H54 (cell line): ENCODE measurements around the gene ATAD1.
"Not testable (repeated sequence)": the region's sequence is repeated elsewhere in the genome, so short reads cannot be mapped to it uniquely, and the experiment has no call there.

Experiments used
- DNase-seq: peaks from one replicate; pipeline ENCODE4 v3.0.0; 2011; ENCODE audit warnings: low spot score, mixed read lengths; ENCODE audit not compliant: insufficient read length
- FAIRE-seq: peaks from 3 replicates; lab custom pipeline; 2011; peaks lifted over from hg19 to GRCh38; lab: Jason Lieb, UNC
- POLR2A ChIP-seq: IDR thresholded peaks from 2 replicates; pipeline ENCODE4 v1.6.1; 2011; ENCODE audit warnings: low read depth, mild to moderate bottlenecking, low read length

ATAD1 gene

DNA sequence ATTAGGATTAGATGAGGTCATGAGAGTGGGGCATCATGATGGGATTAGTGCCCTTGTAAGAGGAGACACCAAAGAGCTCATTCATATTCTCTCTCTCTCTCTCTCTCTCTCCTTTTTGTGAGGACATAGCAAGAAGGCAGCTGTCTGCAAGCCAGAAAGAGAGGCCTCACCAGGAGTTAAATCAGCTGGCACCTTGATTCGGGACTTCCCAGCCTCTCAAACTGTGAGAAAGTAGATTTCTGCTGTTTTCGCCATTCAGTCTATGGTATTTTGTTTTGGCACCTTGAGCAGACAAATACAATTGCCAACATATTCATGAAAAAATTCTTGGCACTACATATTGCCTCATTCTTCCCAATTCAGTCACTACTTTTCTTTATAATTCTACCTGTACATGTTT is 20.6 kb upstream of the ATAD1 start:
- TF ChIP-seq POLR2A: no peak
- DNase-seq (no peak), FAIRE-seq (no peak)

DNA sequence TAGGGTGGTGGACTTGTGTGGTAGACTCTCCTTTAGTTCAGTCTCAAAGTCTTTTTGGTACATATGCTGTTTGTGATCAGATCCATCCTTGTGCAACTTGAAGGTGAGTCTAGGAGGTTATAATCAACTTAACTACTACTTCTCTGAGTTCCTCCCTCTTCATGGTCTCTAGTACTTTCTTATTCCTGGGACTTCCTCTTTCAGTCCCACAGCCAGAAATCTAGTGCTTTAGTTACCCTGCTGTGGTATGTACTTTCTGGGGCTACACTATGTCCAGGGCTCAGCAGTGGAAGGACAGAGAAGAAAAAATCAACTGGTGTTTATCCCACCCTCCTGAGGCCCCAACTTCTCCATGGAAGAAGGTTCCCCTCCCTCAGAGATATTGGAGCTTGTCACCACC is 19.4 kb upstream of the ATAD1 start:
- no peak for FAIRE-seq
- TF ChIP-seq POLR2A: no peak
- no peak for DNase-seq

DNA sequence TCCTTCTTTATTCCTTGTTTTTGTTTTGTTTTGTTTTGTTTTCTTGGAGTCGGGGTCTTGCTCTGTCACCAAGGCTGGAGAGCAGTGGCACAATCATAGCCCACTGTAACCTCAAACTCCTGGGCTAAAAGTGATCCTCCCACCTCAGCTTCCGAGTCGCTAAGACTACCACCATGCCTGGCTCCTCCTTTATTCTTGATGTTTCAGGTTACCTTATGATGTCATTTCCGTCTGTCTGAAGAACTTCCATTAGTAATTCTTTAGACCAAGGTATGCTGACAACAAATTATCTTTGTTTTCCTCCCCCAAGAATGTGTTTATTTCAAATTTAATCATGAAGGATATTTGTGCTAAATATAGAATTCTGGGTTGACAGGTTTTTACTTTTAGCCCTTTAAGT is 18.1 kb upstream of the ATAD1 start:
- peak; percentile 90 for FAIRE-seq

DNA sequence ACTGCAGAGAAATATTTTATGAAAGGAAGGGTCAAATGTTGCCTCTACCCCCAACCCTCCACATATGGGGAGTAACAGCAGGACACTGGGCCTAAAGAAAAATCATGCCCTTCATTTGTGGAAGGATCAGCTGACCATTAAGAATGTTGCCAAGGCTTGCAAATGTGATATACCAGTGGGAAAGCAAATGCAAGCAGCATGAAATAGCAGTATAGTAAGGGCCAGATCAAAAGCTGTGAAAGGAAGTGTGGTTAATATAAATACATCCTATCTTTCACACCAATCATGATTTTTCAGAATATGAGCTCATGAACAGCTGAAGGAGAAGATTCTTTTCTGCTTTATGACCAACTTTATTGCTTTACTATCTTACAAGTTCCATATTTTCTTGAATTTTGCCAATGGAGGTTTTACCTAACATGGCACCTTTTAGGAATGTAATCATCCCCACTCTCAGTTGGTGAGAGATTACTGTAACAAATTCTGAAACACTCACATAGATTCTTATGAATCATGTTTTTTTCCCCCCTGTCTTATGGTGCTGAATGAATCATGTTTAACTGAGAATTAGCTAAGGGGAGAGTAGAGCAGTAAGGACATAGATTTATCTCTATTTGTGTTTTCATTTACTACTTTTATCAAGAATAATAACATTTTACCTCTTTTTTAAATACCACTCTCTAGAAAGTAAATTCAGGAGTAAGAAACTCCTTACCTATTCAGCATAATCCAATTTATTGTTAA is 12.1 kb upstream of the ATAD1 start:
- FAIRE-seq (peak; percentile 89), DNase-seq (no peak)
- no peak for TF ChIP-seq POLR2A

More for the DNA sequence above, 18.1 kb upstream of the ATAD1 start:
- no peak for DNase-seq
- no peak for TF ChIP-seq POLR2A

DNA sequence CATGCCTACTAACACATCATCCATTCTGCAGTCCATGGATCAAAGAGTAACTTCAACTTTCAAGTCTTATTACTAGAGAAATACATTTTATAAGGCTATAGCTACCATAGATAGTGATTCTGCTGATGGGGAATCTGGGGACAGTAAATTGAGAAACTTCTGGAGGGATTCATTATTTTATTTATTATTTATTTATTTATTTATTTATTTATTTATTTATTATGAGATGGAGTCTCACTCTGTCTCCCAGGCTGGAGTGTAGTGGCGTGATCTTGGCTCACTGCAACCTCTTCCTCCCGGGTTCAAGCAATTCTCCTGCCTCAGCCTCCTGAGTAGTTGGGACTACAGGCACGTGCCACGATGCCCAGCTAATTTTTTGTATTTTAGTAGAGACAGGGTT is 11.0 kb upstream of the ATAD1 start:
- FAIRE-seq, DNase-seq: not testable (repeated sequence)

DNA sequence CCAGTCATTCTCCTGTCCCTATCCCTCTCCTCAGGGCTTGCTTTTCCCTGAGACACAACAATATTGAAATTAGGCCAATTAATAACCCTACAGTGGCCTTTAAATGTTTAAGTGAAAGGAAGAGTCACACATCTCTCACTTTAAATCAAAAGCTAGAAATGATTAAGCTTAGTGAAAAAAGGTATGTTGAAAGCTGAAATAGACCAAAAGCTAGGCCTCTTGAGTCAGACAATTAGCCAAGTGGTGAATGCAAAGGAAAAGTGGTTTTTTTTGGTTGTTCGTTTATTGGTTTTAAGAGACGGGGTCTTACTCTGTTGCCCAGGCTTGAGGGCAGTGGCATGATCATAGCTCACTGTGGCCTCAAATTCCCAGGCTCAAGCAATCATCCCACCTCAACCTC is 9.7 kb upstream of the ATAD1 start:
- no peak for TF ChIP-seq POLR2A
- FAIRE-seq: no peak
- DNase-seq: no peak

DNA sequence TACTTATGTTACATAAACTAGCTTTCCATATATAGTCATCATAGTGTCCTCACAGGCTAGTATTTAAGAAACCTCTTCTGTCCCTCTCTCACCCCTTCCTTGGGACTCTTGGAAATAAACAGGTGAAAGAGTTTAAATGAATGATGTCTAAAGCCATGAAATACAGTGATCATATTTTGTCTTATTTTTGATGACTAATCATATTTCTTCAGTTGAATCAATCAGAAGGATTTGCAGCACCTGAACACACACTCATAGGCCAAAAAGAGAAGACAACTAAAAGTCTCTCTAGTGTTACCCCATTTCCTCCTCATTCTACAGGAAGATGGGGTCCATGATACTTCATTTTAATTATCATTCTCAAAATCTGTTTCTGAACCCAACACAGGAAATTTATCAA is 8.6 kb upstream of the ATAD1 start:
- TF ChIP-seq POLR2A: no peak
- DNase-seq: no peak
- FAIRE-seq: peak; percentile 67

DNA sequence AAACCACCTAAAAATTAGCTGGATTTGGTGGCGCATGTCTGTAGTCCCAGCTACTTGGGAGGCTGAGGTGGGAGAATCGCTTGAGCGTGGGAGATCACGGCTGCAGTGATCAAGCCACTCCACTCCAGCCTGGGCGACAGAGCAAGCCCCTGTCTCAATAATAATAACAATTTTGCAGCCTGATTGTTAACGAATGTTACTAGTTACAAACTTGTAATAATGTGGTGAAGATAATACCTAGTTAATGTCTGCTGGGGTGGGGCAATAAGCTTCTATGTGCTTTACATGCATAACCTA is 1.2 kb upstream of the ATAD1 start:
- DNase-seq: no peak
- TF ChIP-seq POLR2A: no peak
- no peak for FAIRE-seq

DNA sequence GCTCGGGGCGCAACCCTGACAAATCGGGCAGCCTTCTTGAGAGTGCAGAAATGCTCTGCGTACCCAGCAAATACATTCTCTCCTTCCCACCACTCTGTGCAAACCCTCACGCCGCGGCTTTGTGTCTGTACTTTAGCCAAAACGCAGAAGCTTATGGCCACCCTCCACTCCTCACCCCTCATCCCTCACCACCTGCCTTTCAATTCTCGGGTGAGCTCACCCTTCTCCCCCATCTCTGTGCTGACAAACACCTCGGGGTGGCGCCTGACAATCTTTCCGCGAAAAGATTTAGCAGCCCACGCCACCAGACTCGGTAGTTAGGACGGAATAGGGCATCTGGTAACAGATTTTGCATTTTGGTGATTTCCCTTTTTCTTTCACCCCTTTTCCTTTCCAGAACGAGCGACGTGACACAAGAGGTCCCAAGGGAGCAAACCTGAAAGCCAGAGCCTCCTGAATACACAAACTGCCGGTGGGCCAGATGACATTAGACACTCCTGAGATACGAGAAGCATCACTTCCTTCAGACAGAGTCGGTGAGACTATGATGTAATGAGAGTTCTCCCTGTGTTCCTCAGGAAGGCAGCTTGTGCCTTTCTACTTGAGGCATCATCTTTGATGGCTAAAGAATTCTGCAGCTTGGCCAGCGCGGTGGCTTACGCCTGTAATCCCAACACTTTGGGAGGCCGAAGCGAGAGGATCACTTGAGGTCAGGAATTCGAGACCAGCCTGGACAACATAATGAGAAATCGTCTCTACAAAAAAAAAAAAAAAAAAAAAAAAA is 671 bp upstream of the ATAD1 start:
- DNase-seq (peak; percentile 30), FAIRE-seq (peak; percentile 89)

DNA sequence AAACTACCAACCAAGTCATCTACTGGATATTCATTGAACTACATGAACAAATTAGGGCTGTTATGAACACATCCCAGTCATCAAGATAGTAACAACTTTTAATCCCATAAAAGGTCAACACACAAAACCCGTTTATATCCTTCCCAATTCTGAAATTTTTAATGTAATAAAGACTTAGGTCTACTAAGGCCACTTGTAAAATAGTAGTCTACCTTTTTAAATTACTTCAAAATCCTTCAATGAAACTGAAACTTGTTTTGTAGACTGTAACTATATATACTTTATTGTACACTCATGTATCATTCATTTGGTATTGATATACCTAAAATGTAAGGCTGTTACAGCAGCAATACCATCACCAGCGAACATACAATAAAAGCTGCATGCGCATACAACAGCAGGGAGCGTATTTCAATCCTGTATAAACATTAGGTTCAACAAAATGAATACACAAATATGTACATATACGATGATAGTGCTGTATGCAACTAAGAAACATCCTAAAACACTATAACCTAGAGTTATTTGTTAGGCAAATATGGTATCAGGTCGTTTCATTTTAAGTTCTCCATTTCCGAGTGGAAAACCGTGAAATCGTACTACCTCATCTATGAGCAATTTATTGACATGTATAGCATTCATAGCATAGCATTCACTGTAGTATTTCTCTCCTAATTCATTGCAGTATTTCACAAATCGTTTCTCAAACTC is 973 bp downstream of the ATAD1 start:
- TF ChIP-seq POLR2A: no peak
- no peak for DNase-seq
- FAIRE-seq: peak; percentile 83

More for the DNA sequence above, 671 bp upstream of the ATAD1 start:
- TF ChIP-seq POLR2A: no peak

DNA sequence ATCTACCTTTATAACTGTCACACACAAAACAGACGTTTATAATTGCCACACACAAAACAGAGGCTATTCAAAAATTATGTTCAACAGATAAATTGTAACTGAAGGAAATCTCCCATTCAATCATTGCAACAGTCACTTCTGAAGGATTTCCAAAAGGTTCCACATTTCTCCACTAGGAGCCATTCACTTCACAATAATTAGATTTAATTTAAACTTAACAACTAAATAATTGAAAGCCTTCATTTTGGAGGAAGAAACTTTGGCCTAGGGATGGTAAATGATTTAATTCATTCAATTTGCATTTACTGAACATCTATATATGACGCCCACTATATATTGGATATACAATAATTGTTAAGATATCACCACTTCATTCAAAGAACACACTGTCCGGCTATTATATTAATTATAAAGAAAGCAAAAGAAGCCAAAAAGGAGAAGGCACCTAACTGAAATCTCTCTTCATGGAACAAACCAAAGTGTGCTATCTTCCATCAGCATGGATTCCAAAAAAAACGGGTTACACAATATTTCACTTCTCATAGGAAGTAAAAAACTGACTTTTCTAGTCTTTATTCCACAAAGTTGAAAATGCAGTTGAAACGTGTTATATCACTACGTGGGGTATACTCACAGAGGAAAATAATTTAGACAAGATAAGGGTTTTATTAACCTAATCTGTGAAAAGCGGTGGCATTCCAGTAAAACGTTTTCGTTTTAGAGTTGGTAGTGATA is 1.7 kb downstream of the ATAD1 start:
- no peak for FAIRE-seq
- TF ChIP-seq POLR2A: no peak
- no peak for DNase-seq

DNA sequence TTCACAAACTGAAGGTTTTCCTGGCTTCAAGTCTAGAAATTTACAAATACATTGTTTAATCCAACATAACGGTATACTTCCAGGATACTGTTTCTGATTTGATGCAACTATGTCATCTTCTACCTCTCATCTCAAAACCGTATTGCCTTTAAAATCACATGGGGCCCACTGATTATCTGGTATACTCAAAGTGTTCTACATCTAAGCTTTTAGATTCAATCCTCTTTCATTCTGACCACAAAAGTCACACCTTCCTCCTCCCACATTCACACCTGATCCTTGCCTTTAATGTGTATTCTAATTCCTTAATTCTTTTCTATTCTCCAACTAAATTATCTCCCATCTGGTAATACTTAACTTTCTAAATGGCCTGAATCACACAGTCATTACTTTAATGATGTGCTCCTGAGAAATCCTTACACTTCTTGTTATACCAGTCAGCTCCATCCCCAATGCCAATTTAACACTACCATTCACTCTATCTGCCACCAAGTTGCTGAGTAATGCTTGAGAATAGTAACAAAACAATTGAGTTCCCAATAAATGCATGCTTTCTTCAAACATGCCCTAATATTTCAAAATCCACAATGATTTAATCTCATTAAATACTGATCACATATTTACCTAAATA is 13.0 kb downstream of the ATAD1 start:
- no peak for DNase-seq
- peak; percentile 55 for FAIRE-seq
- TF ChIP-seq POLR2A: no peak

DNA sequence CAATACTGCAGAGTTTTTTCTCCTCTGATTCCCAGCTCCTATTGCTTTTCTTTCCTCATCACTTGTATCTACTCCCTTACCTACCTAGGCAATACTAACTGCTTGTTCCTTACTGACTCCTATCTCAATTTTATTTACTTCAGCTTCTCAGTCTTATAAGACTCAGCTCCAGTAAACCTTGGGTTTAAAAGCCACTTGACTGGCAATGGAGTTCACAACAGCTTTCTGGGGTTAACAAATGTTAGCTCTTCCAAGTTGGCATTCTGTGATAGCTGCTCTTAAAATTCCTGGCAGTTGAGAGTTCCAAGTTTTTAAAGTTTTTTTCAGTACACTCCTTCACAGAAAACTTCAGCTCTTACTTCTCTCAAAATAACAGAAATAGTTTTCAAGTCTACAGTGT is 14.2 kb downstream of the ATAD1 start:
- no peak for DNase-seq
- TF ChIP-seq POLR2A: no peak
- FAIRE-seq: peak; percentile 53
